ENCODE measurements around the gene APOE.
A peak's percentile ranks its signal among the peaks of the same experiment; 100 is the strongest.
"Not testable (repeated sequence)": the region's sequence is repeated elsewhere in the genome, so short reads cannot be mapped to it uniquely, and the experiment has no call there.

APOE gene

GRCh38 chr19:44905437-44906160, at the start of gene APOE:
Gene APOE, plus strand, starts transcription at chr19:44905796. Its CDS starts 829 bp downstream, at chr19:44906625.
- peak; percentile 69 for DNase-seq (ENCODE audit: low spot score)

GRCh38 chr19:44856421-44857083, 49.0 kb upstream of the APOE start:
- DNase-seq (ENCODE audit: low spot score) = no peak

DNA sequence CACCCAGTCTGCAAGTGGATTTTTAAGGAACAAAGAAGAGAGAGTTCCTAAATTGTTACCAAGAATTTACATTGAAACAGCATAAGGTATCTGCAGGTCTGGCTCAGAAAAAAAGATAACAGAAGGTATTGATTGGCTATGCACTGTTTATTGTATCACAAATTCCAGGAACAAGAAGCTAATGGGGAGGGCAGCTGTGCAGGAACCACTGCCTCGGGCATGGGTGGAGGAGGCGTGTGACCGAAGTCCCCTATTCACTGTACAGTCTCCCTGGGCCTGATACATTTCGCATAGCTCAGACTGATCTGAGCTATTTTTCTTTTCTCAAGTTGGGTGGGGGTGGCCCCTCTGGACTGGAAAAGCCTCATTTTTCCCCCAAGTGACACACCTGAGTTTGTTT, 47.8 kb upstream of the APOE start:
- no peak for DNase-seq (ENCODE audit: low spot score)

DNA sequence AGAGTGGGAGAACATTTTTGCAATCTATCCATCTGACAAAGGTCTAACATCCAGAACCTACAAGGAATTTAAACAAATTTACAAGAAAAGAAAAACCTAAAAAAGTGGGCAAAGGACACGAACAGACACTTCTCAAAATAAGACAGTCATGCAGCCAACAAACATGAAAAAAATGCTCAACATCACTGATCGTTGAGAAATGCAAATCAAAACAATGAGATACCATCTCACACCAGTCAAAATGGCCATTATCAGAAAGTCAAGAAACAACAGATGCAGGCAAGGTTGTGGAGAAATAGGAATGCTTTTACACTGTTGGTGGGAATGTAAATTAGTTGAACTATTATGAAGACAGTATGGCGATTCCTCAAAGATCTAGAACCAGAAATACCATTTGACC, 44.0 kb upstream of the APOE start:
- not testable (repeated sequence) for DNase-seq (ENCODE audit: low spot score)

DNA sequence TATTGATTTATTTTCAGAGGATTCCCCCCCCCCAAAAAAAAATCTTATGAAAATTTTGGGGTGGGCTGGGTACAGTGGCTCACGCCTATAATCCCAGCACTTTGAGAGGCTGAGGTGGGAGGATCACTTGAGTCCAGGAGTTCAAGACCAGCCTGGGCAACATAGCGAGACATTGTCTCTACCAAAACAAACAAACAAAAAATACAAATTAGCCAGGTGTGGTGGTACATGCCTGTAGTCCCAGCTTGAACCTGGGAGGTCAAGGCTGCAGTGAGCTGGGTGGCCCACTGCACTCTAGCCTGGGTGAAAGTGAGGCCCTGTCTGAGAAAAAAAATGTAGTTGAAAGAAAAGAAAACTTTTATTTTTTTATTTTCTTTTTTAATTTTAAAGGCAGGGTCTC, 41.6 kb upstream of the APOE start:
- no peak for DNase-seq (ENCODE audit: low spot score)

DNA sequence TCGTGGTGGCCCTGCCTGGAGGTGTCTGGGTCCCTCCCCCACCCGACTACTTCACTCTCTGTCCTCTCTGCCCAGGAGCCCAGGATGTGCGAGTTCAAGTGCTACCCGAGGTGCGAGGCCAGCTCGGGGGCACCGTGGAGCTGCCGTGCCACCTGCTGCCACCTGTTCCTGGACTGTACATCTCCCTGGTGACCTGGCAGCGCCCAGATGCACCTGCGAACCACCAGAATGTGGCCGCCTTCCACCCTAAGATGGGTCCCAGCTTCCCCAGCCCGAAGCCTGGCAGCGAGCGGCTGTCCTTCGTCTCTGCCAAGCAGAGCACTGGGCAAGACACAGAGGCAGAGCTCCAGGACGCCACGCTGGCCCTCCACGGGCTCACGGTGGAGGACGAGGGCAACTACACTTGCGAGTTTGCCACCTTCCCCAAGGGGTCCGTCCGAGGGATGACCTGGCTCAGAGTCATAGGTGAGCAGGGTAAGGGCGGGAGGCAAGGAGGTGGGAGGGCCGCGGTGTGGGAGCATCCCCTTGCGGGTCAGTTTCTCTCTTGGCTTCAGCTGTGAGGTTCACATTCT, 40.3 kb upstream of the APOE start:
- DNase-seq (ENCODE audit: low spot score) = no peak

GRCh38 chr19:44866664-44867063, 38.9 kb upstream of the APOE start:
- DNase-seq (ENCODE audit: low spot score) = no peak

- DNase-seq (ENCODE audit: low spot score) = no peak
These were observed 38.0 kb upstream of the APOE start for GRCh38 chr19:44867578-44867977.

GRCh38 chr19:44869733-44870470, 35.7 kb upstream of the APOE start:
- DNase-seq (ENCODE audit: low spot score) = no peak

- DNase-seq (ENCODE audit: low spot score) = no peak
These were observed 33.8 kb upstream of the APOE start for GRCh38 chr19:44871809-44872208.

DNA sequence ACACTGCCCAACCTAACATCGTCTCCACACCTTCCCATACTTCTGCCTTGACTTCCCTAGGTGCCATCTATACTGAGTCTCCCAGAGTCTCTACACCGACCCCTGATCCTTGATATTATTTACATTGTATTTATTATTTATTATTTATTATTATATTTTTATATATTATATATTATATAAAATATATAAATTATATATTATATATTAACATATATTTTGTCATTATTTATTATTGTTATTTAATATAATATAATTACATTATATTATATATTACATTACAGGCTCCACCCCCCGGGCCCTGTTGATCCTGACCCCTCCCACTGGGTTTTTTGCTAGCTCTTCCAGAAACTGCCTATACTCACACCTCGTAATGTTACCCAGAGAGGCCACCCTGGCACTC, 32.9 kb upstream of the APOE start:
- no peak for DNase-seq (ENCODE audit: low spot score)

DNA sequence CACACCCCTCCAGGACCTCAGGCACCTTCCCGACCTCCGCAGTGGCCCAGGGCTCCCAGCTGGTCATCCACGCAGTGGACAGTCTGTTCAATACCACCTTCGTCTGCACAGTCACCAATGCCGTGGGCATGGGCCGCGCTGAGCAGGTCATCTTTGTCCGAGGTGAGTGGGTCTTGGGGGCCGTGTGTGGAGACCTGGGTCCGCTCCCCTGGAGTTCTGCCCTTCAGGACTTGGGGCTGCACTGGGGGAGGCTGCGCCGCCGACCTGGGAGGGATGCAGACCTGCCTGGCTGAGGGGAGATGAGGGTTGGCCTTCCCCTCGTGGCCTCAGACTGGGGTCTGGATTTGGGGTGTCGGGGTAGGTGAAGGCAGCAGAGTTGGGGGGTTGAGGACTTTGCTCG, 31.3 kb upstream of the APOE start:
- DNase-seq (ENCODE audit: low spot score) = no peak

GRCh38 chr19:44875666-44876451, 29.7 kb upstream of the APOE start:
- DNase-seq (ENCODE audit: low spot score) = no peak

DNA sequence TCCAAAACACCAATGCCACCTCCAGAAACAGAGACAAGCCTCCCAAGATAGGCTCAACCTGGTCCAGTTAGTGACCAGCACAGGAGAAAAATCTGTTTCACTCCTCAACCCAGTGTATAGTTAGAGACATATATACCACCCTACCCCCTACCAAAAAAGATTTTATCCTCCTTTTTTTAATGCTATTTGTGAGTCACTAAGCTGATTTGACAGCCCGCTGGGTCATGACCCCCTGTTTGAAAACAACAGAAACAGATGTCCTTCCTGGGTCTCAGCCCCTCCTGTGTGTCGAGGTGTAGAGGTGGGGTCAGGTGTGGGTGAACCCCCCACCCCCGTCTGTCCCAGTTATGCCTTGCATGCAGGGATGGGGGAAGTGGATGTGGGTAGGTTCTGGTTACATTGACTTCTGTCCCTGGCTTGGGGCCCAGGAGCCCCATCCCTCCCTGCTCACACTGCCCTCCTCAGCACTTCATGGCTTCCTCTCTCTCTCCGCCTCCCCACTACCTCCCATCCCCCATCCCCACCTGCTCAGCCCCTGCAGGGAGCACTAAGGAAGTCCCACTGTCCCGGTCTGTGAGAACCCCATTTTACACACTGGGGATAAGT, 28.6 kb upstream of the APOE start:
- no peak for DNase-seq (ENCODE audit: low spot score)

DNA sequence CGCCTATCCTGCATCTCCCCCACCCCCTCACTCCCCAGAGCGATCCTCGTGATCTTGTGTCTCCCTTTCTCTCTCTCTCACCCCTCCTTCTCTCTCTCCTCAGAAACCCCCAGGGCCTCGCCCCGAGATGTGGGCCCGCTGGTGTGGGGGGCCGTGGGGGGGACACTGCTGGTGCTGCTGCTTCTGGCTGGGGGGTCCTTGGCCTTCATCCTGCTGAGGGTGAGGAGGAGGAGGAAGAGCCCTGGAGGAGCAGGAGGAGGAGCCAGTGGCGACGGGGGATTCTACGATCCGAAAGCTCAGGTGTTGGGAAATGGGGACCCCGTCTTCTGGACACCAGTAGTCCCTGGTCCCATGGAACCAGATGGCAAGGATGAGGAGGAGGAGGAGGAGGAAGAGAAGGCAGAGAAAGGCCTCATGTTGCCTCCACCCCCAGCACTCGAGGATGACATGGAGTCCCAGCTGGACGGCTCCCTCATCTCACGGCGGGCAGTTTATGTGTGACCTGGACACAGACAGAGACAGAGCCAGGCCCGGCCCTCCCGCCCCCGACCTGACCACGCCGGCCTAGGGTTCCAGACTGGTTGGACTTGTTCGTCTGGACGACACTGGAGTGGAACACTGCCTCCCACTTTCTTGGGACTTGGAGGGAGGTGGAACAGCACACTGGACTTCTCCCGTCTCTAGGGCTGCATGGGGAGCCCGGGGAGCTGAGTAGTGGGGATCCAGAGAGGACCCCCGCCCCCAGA, 27.3 kb upstream of the APOE start:
- no peak for DNase-seq (ENCODE audit: low spot score)

- no peak for DNase-seq (ENCODE audit: low spot score)
These were observed 26.1 kb upstream of the APOE start for GRCh38 chr19:44879309-44880065.

GRCh38 chr19:44882063-44882462, 23.5 kb upstream of the APOE start:
- DNase-seq (ENCODE audit: low spot score) = no peak

- DNase-seq (ENCODE audit: low spot score) = not testable (repeated sequence)
These were observed 22.8 kb upstream of the APOE start for GRCh38 chr19:44882619-44883397.

- no peak for DNase-seq (ENCODE audit: low spot score)
These were observed 21.7 kb upstream of the APOE start for GRCh38 chr19:44883922-44884321.
